HepG2 (cell line): ENCODE data around the gene RBM12. TPM values are rescaled to one million over a fixed set of nuclear protein-coding genes. Genes with fewer than 3 reads are reported as not detected.

Experiments
- CC2D1A ChIP-seq: sonication (generic); formaldehyde crosslinking; IDR thresholded peaks from 2 replicates; pipeline ENCODE4 v1.8.1; 2023; ENCODE audit warnings: mild to moderate bottlenecking, missing genetic modification reagents
- CEBPG ChIP-seq: IDR thresholded peaks from 2 replicates; pipeline ENCODE4 v1.6.1; 2016
- DDIT3 ChIP-seq: sonication (generic); formaldehyde crosslinking; IDR thresholded peaks from 2 replicates; pipeline ENCODE4 v1.4.0; 2020; ENCODE audit warnings: mild to moderate bottlenecking, missing genetic modification reagents
- ETS1 ChIP-seq: sonication (generic); formaldehyde crosslinking; IDR thresholded peaks from 2 replicates; pipeline ENCODE4 v1.4.0; 2020; ENCODE audit warnings: missing genetic modification reagents
- GTF3A ChIP-seq: sonication (generic); formaldehyde crosslinking; conservative IDR thresholded peaks from 2 replicates; pipeline ENCODE4 v1.4.0; 2020; ENCODE audit warnings: mild to moderate bottlenecking, missing genetic modification reagents
- MAFK ChIP-seq, 2 experiments: IDR thresholded peaks in 1 of 2; conservative IDR thresholded peaks in 1 of 2; 2 replicates each; pipeline ENCODE4 v1.6.1; 2011; ENCODE audit warnings: improper control_type of control experiment in 2 of 2, low read length in 2 of 2
- MTF1 ChIP-seq: sonication (generic); formaldehyde crosslinking; IDR thresholded peaks from 2 replicates; pipeline ENCODE4 v1.5.0; 2020; ENCODE audit warnings: missing genetic modification reagents
- PBX3 ChIP-seq: sonication (generic); formaldehyde crosslinking; IDR thresholded peaks from 2 replicates; pipeline ENCODE4 v1.8.1; 2023; ENCODE audit warnings: missing genetic modification reagents, inconsistent platforms, borderline replicate concordance
- PRDM4 ChIP-seq: sonication (generic); formaldehyde crosslinking; IDR thresholded peaks from 2 replicates; pipeline ENCODE4 v1.9.0; 2021; ENCODE audit warnings: missing genetic modification reagents, borderline replicate concordance
- PREB ChIP-seq: sonication (generic); formaldehyde crosslinking; IDR thresholded peaks from 2 replicates; pipeline ENCODE4 v1.4.0; 2020; ENCODE audit warnings: missing genetic modification reagents
- ZBTB14 ChIP-seq: sonication (generic); formaldehyde crosslinking; IDR thresholded peaks from 2 replicates; pipeline ENCODE4 v1.4.0; 2020; ENCODE audit warnings: missing genetic modification reagents
- ZFAT ChIP-seq: sonication (generic); formaldehyde crosslinking; conservative IDR thresholded peaks from 2 replicates; pipeline ENCODE4 v1.8.1; 2023; ENCODE audit warnings: missing genetic modification reagents, inconsistent platforms
- ZNF383 ChIP-seq: sonication (generic); formaldehyde crosslinking; IDR thresholded peaks from 2 replicates; pipeline ENCODE4 v1.4.0; 2020; ENCODE audit warnings: missing genetic modification reagents, mild to moderate bottlenecking, borderline replicate concordance
- ZNF510 ChIP-seq: sonication (generic); formaldehyde crosslinking; IDR thresholded peaks from 2 replicates; pipeline ENCODE4 v1.4.0; 2020; ENCODE audit warnings: low read depth, mild to moderate bottlenecking, missing genetic modification reagents
- ZNF558 ChIP-seq: sonication (generic); formaldehyde crosslinking; IDR thresholded peaks from 2 replicates; pipeline ENCODE4 v1.9.0; 2022; ENCODE audit warnings: mild to moderate bottlenecking, missing genetic modification reagents, borderline replicate concordance
- ZNF639 ChIP-seq: conservative IDR thresholded peaks from 2 replicates; pipeline ENCODE4 v1.6.1; 2018; ENCODE audit warnings: missing genetic modification reagents
- ZNF652 ChIP-seq: IDR thresholded peaks from 2 replicates; pipeline ENCODE4 v1.6.1; 2016; ENCODE audit warnings: low read depth, borderline replicate concordance
- ZNF883 ChIP-seq: sonication (generic); formaldehyde crosslinking; IDR thresholded peaks from 2 replicates; pipeline ENCODE4 v1.5.1; 2020; ENCODE audit warnings: mild to moderate bottlenecking, missing genetic modification reagents; ENCODE audit errors: not compliant biosample characterization
- polyA plus RNA-seq, 8 experiments: library from polyadenylated mRNA; depleted of rRNA in 3 of 8; stranded (reverse) in 7 of 8; unstranded in 1 of 8; fragments of >200 nt; fragmentation: Illumina TruSeq in 4 of 8; extraction: Trizol in 4 of 8; gene quantifications; 2 replicates each; pipeline versions ENCODE4 v1.2.1 to v1.2.3, GENCODE V29; 2011 to 2016; ENCODE audit warnings: low read depth in 4 of 8, missing spikeins in 1 of 8, mixed read lengths in 1 of 8; ENCODE audit not compliant: insufficient read depth in 1 of 8
- total RNA-seq, 5 experiments: library from RNA; depleted of rRNA; stranded (reverse); fragments of >200 nt; fragmentation: Illumina TruSeq; extraction: Trizol; gene quantifications; 2 replicates each; pipeline ENCODE4 v1.2.3, GENCODE V29; 2016; ENCODE audit warnings: low read depth in 1 of 5

The RBM12 gene
- total and polyA plus RNA-seq, 2 of the 13 experiments (the other 11 are each of a cell fraction or from before 2014, with no cell fraction given), result 97.9 to 104 TPM

GRCh38 chr20:35615667-35616464 is 48.8 kb downstream of the RBM12 start, which contains the start of gene SPAG4 (continued):
- 0 out of 2 replicates have a peak, but pooled peaks have one; percentile 45 for TF ChIP-seq PREB
- TF ChIP-seq DDIT3 (CRISPR knock-in tag), result no peak
- TF ChIP-seq ZNF510, result peak; percentile 82; the same call in 1 of the 2 replicates
- TF ChIP-seq PRDM4, result peak; percentile 77; the same call in 1 of the 2 replicates
- TF ChIP-seq ZNF883, result peak; percentile 100
- TF ChIP-seq ZBTB14 (CRISPR knock-in tag), result peak; percentile 56
- TF ChIP-seq ZFAT (CRISPR knock-in tag), result peak; percentile 93; the same call in 1 of the 2 replicates
- peak; percentile 99 for TF ChIP-seq ETS1 (CRISPR knock-in tag)
- TF ChIP-seq GTF3A (CRISPR knock-in tag), result no peak
- TF ChIP-seq CC2D1A (CRISPR knock-in tag), result 0 out of 2 replicates have a peak, but pooled peaks have one; percentile 94
- TF ChIP-seq ZNF639 (CRISPR knock-in tag), result peak; percentile 83; the same call in 1 of the 2 replicates
- no peak for TF ChIP-seq MAFK (conservative IDR thresholded peaks at IDR 0.05 in 1 of 2, IDR thresholded peaks at IDR 0.05 in 1 of 2; ENCODE audit: low read length in 2 of 2)
- TF ChIP-seq CEBPG (CRISPR knock-in tag), result peak; percentile 48
- TF ChIP-seq ZNF558 (CRISPR knock-in tag), result peak; percentile 99; the same call in 1 of the 2 replicates
- TF ChIP-seq ZNF652 (CRISPR knock-in tag), result 0 out of 2 replicates have a peak, but pooled peaks have one; percentile 37
- peak; percentile 98 for TF ChIP-seq PBX3 (CRISPR knock-in tag)
- TF ChIP-seq MTF1 (CRISPR knock-in tag), result peak; percentile 97
- no peak for TF ChIP-seq ZNF383
